Vagina (tissue), 2 donors: Measurements from ENCODE around the gene SSTR5. TPM values are rescaled to one million over a fixed set of nuclear protein-coding genes. Genes with fewer than 3 reads are reported as not detected.

Experiments used
- DNase-seq, 2 donors: peaks; one replicate each; pipeline ENCODE4 v3.0.0-alpha.2; 2017; ENCODE audit errors: extremely low spot score in 2 of 2
- H3K27ac ChIP-seq: fragments of 200-600 bp; sonication (generic); one replicate; pipeline ENCODE4 v1.5.1; 2019
- H3K27me3 ChIP-seq: fragments of 200-600 bp; sonication (generic); one replicate; pipeline ENCODE4 v1.5.1; 2019
- H3K36me3 ChIP-seq, 2 donors: fragments of 200-600 bp; sonication (generic); one replicate each; pipeline ENCODE4 v1.5.1; 2017 to 2019
- H3K4me1 ChIP-seq: fragments of 200-600 bp; sonication (generic); one replicate; pipeline ENCODE4 v1.5.1; 2019
- H3K4me3 ChIP-seq, 2 donors: fragments of 200-600 bp; sonication (generic); 1 replicate in 1 of 2; 2 replicates in 1 of 2; pipeline ENCODE4 v1.5.1; 2016 to 2019
- H3K9me3 ChIP-seq: fragments of 200-600 bp; sonication (generic); one replicate; pipeline ENCODE4 v1.5.1; 2019
- CTCF ChIP-seq, 3 experiments: fragments of 450-650 bp in 2 of 3; fragments of 200-600 bp in 1 of 3; sonication (generic) in 1 of 3; IDR thresholded peaks; one replicate each; pipeline ENCODE4 v1.5.1; 2017 to 2019; ENCODE audit warnings: antibody characterized with exemption in 3 of 3, mild to moderate bottlenecking in 2 of 3, moderate library complexity in 2 of 3
- POLR2A ChIP-seq, 2 donors: fragments of 450-650 bp; IDR thresholded peaks; one replicate each; pipeline ENCODE4 v1.6.1; 2017; ENCODE audit warnings: antibody characterized with exemption in 2 of 2, mild to moderate bottlenecking in 2 of 2, moderate library complexity in 2 of 2
- POLR2AphosphoS5 ChIP-seq, 2 donors: sonication (generic); formaldehyde crosslinking; IDR thresholded peaks; one replicate each; pipeline ENCODE4 v1.9.0; 2017; ENCODE audit warnings: antibody characterized with exemption in 2 of 2, mild to moderate bottlenecking in 2 of 2, low read depth in 1 of 2; ENCODE audit not compliant: insufficient read depth in 1 of 2
- intact Hi-C: fragments of 100-400 bp; cut with DNase I; formaldehyde crosslinking; loops from one replicate; pipeline ENCODE4 v1.15.1; 2023
- total RNA-seq: library from RNA; depleted of rRNA; stranded (reverse); fragments of >200 nt; gene quantifications from one replicate; pipeline ENCODE4 v1.2.3, GENCODE V29; 2016

Gene SSTR5
- total RNA-seq, 1 donor from 2014 or later = 0.98 TPM

GRCh38 chr16:1071561-1072225 lies 854 bp upstream of the SSTR5 start:
- Histone ChIP-seq H3K27me3 (no peaks in the 10 kb centered on the region), H3K4me1 (no peaks in the 10 kb centered on the region), H3K9me3 (no peaks in the 10 kb centered on the region), H3K36me3 (no peaks in the 10 kb centered on the region), H3K27ac (no peak overlapping the region), H3K4me3 (no peak overlapping the region)
- TF ChIP-seq CTCF (IDR thresholded peaks at IDR 0.05) (no peak), POLR2A (IDR thresholded peaks at IDR 0.05) (no peak), POLR2AphosphoS5 (IDR thresholded peaks at IDR 0.05; ENCODE audit: insufficient read depth in 1 of 2, low read depth in 1 of 2) (no peak)
- intact Hi-C loops = loop anchor here (2.0 kb wide), 1 partner anchor 513 kb away; no protein-coding TSS in a partner anchor
- DNase-seq = no peak

DNA sequence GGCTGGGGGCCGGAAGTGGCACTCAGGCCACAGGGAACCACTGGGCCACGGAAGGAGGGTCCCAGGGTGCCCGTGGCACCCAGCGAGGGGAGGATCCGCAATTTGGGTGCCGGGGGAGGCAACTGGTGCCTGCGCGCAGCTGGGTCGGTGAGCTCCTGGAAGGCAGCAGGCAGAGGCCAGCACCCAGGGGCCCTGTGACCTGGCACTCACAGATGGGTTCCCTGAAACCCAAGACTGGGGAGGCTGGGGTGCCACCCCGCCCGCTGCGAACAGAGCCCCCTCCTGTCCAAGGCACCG lies 663 bp downstream of the SSTR5 start:
- TF ChIP-seq POLR2A (IDR thresholded peaks at IDR 0.05) = no peak
- no peak for TF ChIP-seq CTCF (IDR thresholded peaks at IDR 0.05)
- no peak for TF ChIP-seq POLR2AphosphoS5 (IDR thresholded peaks at IDR 0.05; ENCODE audit: insufficient read depth in 1 of 2, low read depth in 1 of 2)
- Histone ChIP-seq H3K36me3 (no peaks in the 10 kb centered on the region), H3K9me3 (no peaks in the 10 kb centered on the region), H3K27ac (no peak overlapping the region), H3K4me3 (no peak overlapping the region), H3K27me3 (no peaks in the 10 kb centered on the region), H3K4me1 (peaks cover 4% of the 10 kb centered on the region)
- intact Hi-C loops = loop anchor here (2.0 kb wide), 1 partner anchor 514 kb away; no protein-coding TSS in a partner anchor
- no peak for DNase-seq

GRCh38 chr16:1073566-1074378 lies 1.2 kb downstream of the SSTR5 start:
- Histone ChIP-seq H3K9me3 (no peaks in the 10 kb centered on the region), H3K4me1 (peaks cover 10% of the 10 kb centered on the region), H3K27me3 (no peaks in the 10 kb centered on the region), H3K4me3 (no peak overlapping the region), H3K36me3 (no peaks in the 10 kb centered on the region), H3K27ac (no peak overlapping the region)
- TF ChIP-seq CTCF (IDR thresholded peaks at IDR 0.05) (no peak), POLR2A (IDR thresholded peaks at IDR 0.05) (no peak), POLR2AphosphoS5 (IDR thresholded peaks at IDR 0.05; ENCODE audit: insufficient read depth in 1 of 2, low read depth in 1 of 2) (no peak)
- intact Hi-C loops = loop anchor here (2.0 kb wide), 1 partner anchor 515 kb away; no protein-coding TSS in a partner anchor
- DNase-seq = no peak

GRCh38 chr16:1074379-1074649 lies 1.8 kb downstream of the SSTR5 start:
- Histone ChIP-seq H3K27me3 (no peaks in the 10 kb centered on the region), H3K36me3 (no peaks in the 10 kb centered on the region), H3K4me1 (peaks cover 12% of the 10 kb centered on the region), H3K9me3 (no peaks in the 10 kb centered on the region), H3K27ac (no peak overlapping the region), H3K4me3 (no peak overlapping the region)
- no peak for DNase-seq
- intact Hi-C loops = no loop called here
- TF ChIP-seq POLR2AphosphoS5 (IDR thresholded peaks at IDR 0.05; ENCODE audit: insufficient read depth in 1 of 2, low read depth in 1 of 2) (no peak), POLR2A (IDR thresholded peaks at IDR 0.05) (no peak), CTCF (IDR thresholded peaks at IDR 0.05) (no peak)

DNA sequence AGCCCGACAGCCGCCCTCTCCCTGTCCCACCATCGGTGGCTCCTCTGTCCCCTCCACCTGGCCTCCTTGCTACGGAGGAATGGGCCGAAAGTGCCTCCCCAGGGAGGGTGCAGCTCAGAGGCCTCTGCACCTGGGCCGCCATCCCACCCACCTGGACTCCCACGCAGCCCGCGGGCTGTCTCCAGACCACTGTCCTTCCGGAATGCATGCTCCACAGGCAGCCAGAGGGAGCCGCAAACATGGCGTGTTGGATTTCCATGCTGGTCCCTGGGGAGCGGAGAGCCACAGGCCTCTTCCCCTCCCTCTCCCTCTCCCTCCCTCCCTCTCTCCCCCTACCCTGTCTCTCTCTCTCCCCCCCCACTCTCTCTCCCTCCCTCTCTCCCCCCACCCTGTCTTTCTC lies 3.0 kb downstream of the SSTR5 start:
- no peaks in the 10 kb centered on the region for H3K36me3 ChIP-seq
- DNase-seq = no peak
- H3K4me1 ChIP-seq = peaks cover 12% of the 10 kb centered on the region
- H3K9me3 ChIP-seq = no peaks in the 10 kb centered on the region
- H3K27ac ChIP-seq = no peak overlapping the region
- TF ChIP-seq POLR2A (IDR thresholded peaks at IDR 0.05) = no peak
- H3K4me3 ChIP-seq = no peak overlapping the region
- intact Hi-C loops = no loop called here
- no peaks in the 10 kb centered on the region for H3K27me3 ChIP-seq
